Measurements from ENCODE around the gene CRHR2. TPM values are rescaled to one million over a fixed set of nuclear protein-coding genes. Genes with fewer than 3 reads are reported as not detected.

Gene CRHR2
- not detected in 2 replicates for total RNA-seq

GRCh38 chr7:30682212-30683083, at the start of gene CRHR2:
Gene CRHR2, minus strand, starts transcription at chr7:30682456. Its CDS starts 176 bp downstream, at chr7:30682280.

Other genes starting within 250 kb of the CRHR2 start
- 4.7 and 6.3 TPM in 2 replicates for gene NOD1, start 203.7 kb downstream of the CRHR2 start, total RNA-seq
- 9.6 and 22.5 TPM in 2 replicates for gene GGCT, start 177.6 kb downstream of the CRHR2 start, total RNA-seq
- gene GARS1, start 87.6 kb downstream of the CRHR2 start, total RNA-seq, result 273 and 306 TPM in 2 replicates
- gene INMT, start 69.7 kb upstream of the CRHR2 start, total RNA-seq, result 0.13 TPM in 1 of 2 replicates, not detected in the other
- gene MINDY4, start 89.0 kb upstream of the CRHR2 start, total RNA-seq, result 3.7 and 3.8 TPM in 2 replicates
- 0.49 and 10.3 TPM in 2 replicates for gene AQP1, start 229.4 kb upstream of the CRHR2 start, total RNA-seq